ENCODE measurements around the gene EXTL2.

Gene EXTL2

DNA sequence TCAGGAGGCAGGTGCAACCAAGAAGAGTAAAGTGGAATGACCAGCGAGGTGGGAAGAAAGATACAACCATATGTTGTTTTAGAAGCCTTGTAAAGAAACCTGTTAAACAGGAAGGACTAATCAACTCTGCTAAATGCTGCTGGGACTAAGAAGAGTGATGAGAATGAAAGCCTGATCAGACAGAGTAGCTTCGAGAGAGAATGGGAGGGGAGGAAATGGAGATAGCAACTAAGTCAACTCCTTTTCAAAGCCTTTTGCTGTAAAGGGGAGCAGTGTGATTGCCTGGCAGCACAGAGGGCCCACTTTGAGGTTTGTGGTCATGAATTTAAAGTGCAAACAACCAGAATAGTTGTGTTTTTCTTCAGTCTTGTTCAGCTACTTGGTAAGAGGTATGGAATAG, 32.6 kb upstream of the EXTL2 start:
- Histone ChIP-seq H3K4me3 (ENCODE audit: low read length) (no peak overlapping the region), H3K9ac (ENCODE audit: low read depth, low read length) (no peak overlapping the region), H3K9me3 (ENCODE audit: insufficient read depth, low read depth, low read length) (no peaks in the 10 kb centered on the region), H3K36me3 (ENCODE audit: insufficient read depth, low read length) (peaks cover 59% of the 10 kb centered on the region), H3K27me3 (ENCODE audit: insufficient read depth, low read length) (no peaks in the 10 kb centered on the region), H3K27ac (ENCODE audit: low read depth, low read length) (no peak overlapping the region), H3K4me1 (ENCODE audit: insufficient read depth, low read length) (no peaks in the 10 kb centered on the region)
- 80% methylated on average over 2 of the region's 2 CpGs for WGBS

GRCh38 chr1:100926240-100926639, 31.6 kb upstream of the EXTL2 start:
- H3K4me3 ChIP-seq (ENCODE audit: low read length) = no peak overlapping the region
- no peaks in the 10 kb centered on the region for H3K4me1 ChIP-seq (ENCODE audit: insufficient read depth, low read length)
- H3K27ac ChIP-seq (ENCODE audit: low read depth, low read length) = no peak overlapping the region
- no peaks in the 10 kb centered on the region for H3K27me3 ChIP-seq (ENCODE audit: insufficient read depth, low read length)
- no peaks in the 10 kb centered on the region for H3K9me3 ChIP-seq (ENCODE audit: insufficient read depth, low read depth, low read length)
- peaks cover 64% of the 10 kb centered on the region for H3K36me3 ChIP-seq (ENCODE audit: insufficient read depth, low read length)
- no peak overlapping the region for H3K9ac ChIP-seq (ENCODE audit: low read depth, low read length)
- 93% methylated on average over 2 of the region's 2 CpGs for WGBS

DNA sequence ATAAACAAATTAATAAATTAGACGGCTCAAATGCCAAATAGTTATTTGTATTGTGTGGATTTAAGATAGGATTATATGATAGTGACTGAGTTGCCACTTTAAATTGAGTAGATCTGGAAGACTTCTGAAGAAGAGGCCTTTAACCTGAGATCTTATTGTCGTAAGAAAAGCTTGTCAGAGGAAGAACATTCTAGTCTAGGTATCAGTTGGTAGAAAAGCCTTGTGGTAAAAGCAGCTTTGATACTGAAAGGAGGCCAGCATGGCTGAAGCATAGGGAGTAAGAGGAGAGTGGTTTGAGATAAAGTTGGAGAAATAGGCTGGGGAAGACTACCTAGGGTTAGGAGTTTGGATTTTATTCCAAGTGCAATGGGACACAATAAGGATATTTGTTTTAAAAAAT, 30.3 kb upstream of the EXTL2 start:
- no peak overlapping the region for H3K27ac ChIP-seq (ENCODE audit: low read depth, low read length)
- H3K4me3 ChIP-seq (ENCODE audit: low read length) = no peak overlapping the region
- peaks cover 63% of the 10 kb centered on the region for H3K36me3 ChIP-seq (ENCODE audit: insufficient read depth, low read length)
- no peak overlapping the region for H3K9ac ChIP-seq (ENCODE audit: low read depth, low read length)
- WGBS = 93% methylated on average over 2 of the region's 2 CpGs
- H3K27me3 ChIP-seq (ENCODE audit: insufficient read depth, low read length) = no peaks in the 10 kb centered on the region
- no peaks in the 10 kb centered on the region for H3K9me3 ChIP-seq (ENCODE audit: insufficient read depth, low read depth, low read length)
- H3K4me1 ChIP-seq (ENCODE audit: insufficient read depth, low read length) = no peaks in the 10 kb centered on the region

DNA sequence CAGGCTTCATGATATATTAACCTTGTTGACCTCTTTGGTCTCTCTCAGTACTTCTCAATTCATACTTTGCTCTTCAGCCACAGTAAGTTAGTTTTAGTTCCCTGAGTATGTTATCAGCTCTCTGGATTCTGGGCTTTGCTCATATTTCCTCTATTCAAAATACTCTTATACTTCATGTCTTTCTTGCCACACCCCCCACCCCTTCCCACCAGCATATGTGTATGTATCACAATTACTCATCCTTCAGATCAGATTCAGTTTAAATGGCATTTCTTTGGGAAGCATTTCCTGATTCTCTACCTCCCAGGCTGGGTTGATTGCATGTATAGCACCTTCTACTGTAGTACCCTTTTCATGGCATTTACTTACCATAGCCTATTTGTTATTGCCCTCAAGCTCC, 29.6 kb upstream of the EXTL2 start:
- no peaks in the 10 kb centered on the region for H3K27me3 ChIP-seq (ENCODE audit: insufficient read depth, low read length)
- no peaks in the 10 kb centered on the region for H3K9me3 ChIP-seq (ENCODE audit: insufficient read depth, low read depth, low read length)
- H3K4me3 ChIP-seq (ENCODE audit: low read length) = no peak overlapping the region
- peaks cover 64% of the 10 kb centered on the region for H3K36me3 ChIP-seq (ENCODE audit: insufficient read depth, low read length)
- no peak overlapping the region for H3K27ac ChIP-seq (ENCODE audit: low read depth, low read length)
- no peaks in the 10 kb centered on the region for H3K4me1 ChIP-seq (ENCODE audit: insufficient read depth, low read length)
- no peak overlapping the region for H3K9ac ChIP-seq (ENCODE audit: low read depth, low read length)

- Histone ChIP-seq H3K4me3 (ENCODE audit: low read length) (no peak overlapping the region), H3K27ac (ENCODE audit: low read depth, low read length) (no peak overlapping the region), H3K9ac (ENCODE audit: low read depth, low read length) (no peak overlapping the region), H3K9me3 (ENCODE audit: insufficient read depth, low read depth, low read length) (no peaks in the 10 kb centered on the region), H3K27me3 (ENCODE audit: insufficient read depth, low read length) (no peaks in the 10 kb centered on the region), H3K4me1 (ENCODE audit: insufficient read depth, low read length) (no peaks in the 10 kb centered on the region), H3K36me3 (ENCODE audit: insufficient read depth, low read length) (peaks cover 85% of the 10 kb centered on the region)
- 56% methylated on average over 1 of the region's 3 CpGs for WGBS
Observed at GRCh38 chr1:100921110-100921706, 26.6 kb upstream of the EXTL2 start.

- Histone ChIP-seq H3K4me3 (ENCODE audit: low read length) (no peak overlapping the region), H3K9ac (ENCODE audit: low read depth, low read length) (no peak overlapping the region), H3K27ac (ENCODE audit: low read depth, low read length) (no peak overlapping the region), H3K36me3 (ENCODE audit: insufficient read depth, low read length) (peaks cover 96% of the 10 kb centered on the region), H3K9me3 (ENCODE audit: insufficient read depth, low read depth, low read length) (no peaks in the 10 kb centered on the region), H3K4me1 (ENCODE audit: insufficient read depth, low read length) (no peaks in the 10 kb centered on the region), H3K27me3 (ENCODE audit: insufficient read depth, low read length) (no peaks in the 10 kb centered on the region)
Observed at GRCh38 chr1:100912019-100912418, 17.4 kb upstream of the EXTL2 start.

- Histone ChIP-seq H3K4me1 (ENCODE audit: insufficient read depth, low read length) (no peaks in the 10 kb centered on the region), H3K27ac (ENCODE audit: low read depth, low read length) (no peak overlapping the region), H3K9ac (ENCODE audit: low read depth, low read length) (no peak overlapping the region), H3K36me3 (ENCODE audit: insufficient read depth, low read length) (peaks cover 99% of the 10 kb centered on the region), H3K27me3 (ENCODE audit: insufficient read depth, low read length) (no peaks in the 10 kb centered on the region), H3K4me3 (ENCODE audit: low read length) (no peak overlapping the region), H3K9me3 (ENCODE audit: insufficient read depth, low read depth, low read length) (no peaks in the 10 kb centered on the region; the same call in 1 of the 2 replicates)
Observed at GRCh38 chr1:100909018-100909417, 14.4 kb upstream of the EXTL2 start.

DNA sequence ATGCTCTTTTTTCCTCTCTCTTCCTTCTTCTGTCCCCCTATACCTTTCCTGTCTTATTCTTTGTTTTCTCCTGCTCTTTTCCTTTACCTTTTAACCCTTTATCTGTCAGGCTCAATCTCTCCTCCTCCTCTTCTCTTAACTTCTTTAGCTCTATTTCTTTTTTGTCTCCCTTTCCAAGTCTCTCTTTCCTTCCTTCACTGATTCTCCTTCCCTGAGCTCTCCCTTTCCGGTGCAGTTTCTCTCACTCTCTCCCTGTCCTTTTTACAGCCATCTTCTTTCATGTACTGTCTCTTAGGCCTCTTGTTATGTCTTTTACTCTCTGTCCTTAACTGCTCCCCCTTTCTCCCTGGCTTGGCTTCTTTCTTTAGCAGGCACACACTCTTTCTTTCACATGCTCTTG, 13.2 kb upstream of the EXTL2 start:
- no peak overlapping the region for H3K4me3 ChIP-seq (ENCODE audit: low read length)
- H3K36me3 ChIP-seq (ENCODE audit: insufficient read depth, low read length) = peaks cover 99% of the 10 kb centered on the region
- no peaks in the 10 kb centered on the region for H3K27me3 ChIP-seq (ENCODE audit: insufficient read depth, low read length)
- 96% methylated on average over 1 of the region's 1 CpG for WGBS
- no peaks in the 10 kb centered on the region for H3K4me1 ChIP-seq (ENCODE audit: insufficient read depth, low read length)
- no peaks in the 10 kb centered on the region; the same call in 1 of the 2 replicates for H3K9me3 ChIP-seq (ENCODE audit: insufficient read depth, low read depth, low read length)
- no peak overlapping the region for H3K9ac ChIP-seq (ENCODE audit: low read depth, low read length)
- H3K27ac ChIP-seq (ENCODE audit: low read depth, low read length) = no peak overlapping the region

- peaks cover 98% of the 10 kb centered on the region for H3K36me3 ChIP-seq (ENCODE audit: insufficient read depth, low read length)
- H3K27ac ChIP-seq (ENCODE audit: low read depth, low read length) = no peak overlapping the region
- H3K9ac ChIP-seq (ENCODE audit: low read depth, low read length) = no peak overlapping the region
- no peaks in the 10 kb centered on the region for H3K4me1 ChIP-seq (ENCODE audit: insufficient read depth, low read length)
- 100% methylated on average over 1 of the region's 3 CpGs for WGBS
- no peaks in the 10 kb centered on the region; the same call in 1 of the 2 replicates for H3K9me3 ChIP-seq (ENCODE audit: insufficient read depth, low read depth, low read length)
- no peak overlapping the region for H3K4me3 ChIP-seq (ENCODE audit: low read length)
- H3K27me3 ChIP-seq (ENCODE audit: insufficient read depth, low read length) = no peaks in the 10 kb centered on the region
Observed at GRCh38 chr1:100905181-100905580, 10.5 kb upstream of the EXTL2 start.

DNA sequence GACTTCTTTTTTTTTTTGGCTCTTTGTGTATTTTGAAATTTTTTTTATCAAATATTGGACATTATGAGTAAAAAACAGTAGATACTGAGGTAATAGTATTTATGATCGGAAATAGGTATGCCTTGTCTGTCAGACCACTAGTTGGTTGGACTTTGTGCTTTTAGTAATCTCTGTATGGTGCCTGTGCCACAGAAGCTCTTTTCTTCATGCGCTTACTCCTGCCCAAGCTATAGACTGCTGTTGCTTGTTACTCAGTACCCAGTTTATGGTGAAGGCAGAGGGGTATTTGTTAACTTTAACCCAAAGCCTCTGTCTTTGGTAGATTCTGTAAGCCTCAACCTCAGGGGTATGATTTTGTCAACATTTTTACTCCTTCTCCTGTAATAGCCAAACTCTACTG, 9.9 kb upstream of the EXTL2 start:
- 92% methylated on average over 2 of the region's 2 CpGs for WGBS
- Histone ChIP-seq H3K27ac (ENCODE audit: low read depth, low read length) (no peak overlapping the region), H3K27me3 (ENCODE audit: insufficient read depth, low read length) (no peaks in the 10 kb centered on the region), H3K4me3 (ENCODE audit: low read length) (no peak overlapping the region), H3K4me1 (ENCODE audit: insufficient read depth, low read length) (no peaks in the 10 kb centered on the region), H3K9me3 (ENCODE audit: insufficient read depth, low read depth, low read length) (no peaks in the 10 kb centered on the region; the same call in 1 of the 2 replicates), H3K36me3 (ENCODE audit: insufficient read depth, low read length) (peaks cover 98% of the 10 kb centered on the region), H3K9ac (ENCODE audit: low read depth, low read length) (no peak overlapping the region)

GRCh38 chr1:100903777-100904176, 9.1 kb upstream of the EXTL2 start:
- WGBS = 97% methylated on average over 1 of the region's 1 CpG

GRCh38 chr1:100902365-100902764, 7.7 kb upstream of the EXTL2 start:
- peaks cover 97% of the 10 kb centered on the region for H3K36me3 ChIP-seq (ENCODE audit: insufficient read depth, low read length)
- WGBS = 93% methylated on average over 1 of the region's 1 CpG

More at GRCh38 chr1:100903777-100904176, 9.1 kb upstream of the EXTL2 start:
- Histone ChIP-seq H3K4me3 (ENCODE audit: low read length) (no peak overlapping the region), H3K9ac (ENCODE audit: low read depth, low read length) (no peak overlapping the region), H3K9me3 (ENCODE audit: insufficient read depth, low read depth, low read length) (no peaks in the 10 kb centered on the region; the same call in 1 of the 2 replicates), H3K4me1 (ENCODE audit: insufficient read depth, low read length) (no peaks in the 10 kb centered on the region), H3K36me3 (ENCODE audit: insufficient read depth, low read length) (peaks cover 98% of the 10 kb centered on the region), H3K27ac (ENCODE audit: low read depth, low read length) (no peak overlapping the region), H3K27me3 (ENCODE audit: insufficient read depth, low read length) (no peaks in the 10 kb centered on the region)

More at GRCh38 chr1:100902365-100902764, 7.7 kb upstream of the EXTL2 start:
- H3K4me1 ChIP-seq (ENCODE audit: insufficient read depth, low read length) = peaks cover 4% of the 10 kb centered on the region; the same call in 1 of the 2 replicates
- H3K27ac ChIP-seq (ENCODE audit: low read depth, low read length) = no peak overlapping the region
- no peak overlapping the region for H3K4me3 ChIP-seq (ENCODE audit: low read length)
- no peaks in the 10 kb centered on the region for H3K27me3 ChIP-seq (ENCODE audit: insufficient read depth, low read length)
- no peaks in the 10 kb centered on the region; the same call in 1 of the 2 replicates for H3K9me3 ChIP-seq (ENCODE audit: insufficient read depth, low read depth, low read length)
- no peak overlapping the region for H3K9ac ChIP-seq (ENCODE audit: low read depth, low read length)

Measured in HUES64 (cell line).